Natural killer cell treated with Interleukin-12 subunit alpha and Interleukin-12 subunit beta and Interleukin-15 and Interleukin-18, amount 100 ng/mL, for 72 hours (primary cell): ENCODE measurements around the gene SHC2. TPM values are rescaled to one million over a fixed set of nuclear protein-coding genes. Genes with fewer than 3 reads are reported as not detected.
A peak's percentile ranks its signal among the peaks of the same experiment; 100 is the strongest.
"Not testable (repeated sequence)": the region's sequence is repeated elsewhere in the genome, so short reads cannot be mapped to it uniquely, and the experiment has no call there.

Experiments used
- ATAC-seq, 2 donors: fragments of 150-1000 bp; cut with Tn5 transposase in 1 of 2; sonication (Bioruptor Pico), chemical (Tn5 transposase) in 1 of 2; 2 replicates each; pipeline ENCODE4 v1.10.0; 2021
- DNase-seq: peaks from one replicate; pipeline ENCODE4 v3.0.0; 2022; ENCODE audit warnings: low spot score
- H3K27ac Mint-ChIP-seq, 2 donors: 1 replicate in 1 of 2; 2 replicates in 1 of 2; pipeline ENCODE4 v1.8.0; 2022; ENCODE audit warnings: mixed read lengths in 2 of 2, mild to moderate bottlenecking in 1 of 2, moderate library complexity in 1 of 2
- H3K27me3 Mint-ChIP-seq, 2 donors: 1 replicate in 1 of 2; 2 replicates in 1 of 2; pipeline ENCODE4 v1.8.0; 2022; ENCODE audit warnings: mixed read lengths in 2 of 2
- H3K36me3 Mint-ChIP-seq: one replicate; pipeline ENCODE4 v1.8.0; 2022; ENCODE audit warnings: mixed read lengths
- H3K4me1 Mint-ChIP-seq, 2 donors: 1 replicate in 1 of 2; 2 replicates in 1 of 2; pipeline ENCODE4 v1.8.0; 2022; ENCODE audit warnings: low read depth in 2 of 2, mixed read lengths in 2 of 2, mild to moderate bottlenecking in 1 of 2
- H3K4me3 Mint-ChIP-seq: one replicate; pipeline ENCODE4 v1.8.0; 2022; ENCODE audit warnings: mixed read lengths
- H3K9me3 Mint-ChIP-seq: 2 replicates; pipeline ENCODE4 v1.8.0; 2022; ENCODE audit warnings: mixed read lengths
- total RNA-seq, 2 donors: library from RNA; stranded (reverse); gene quantifications; one replicate each; pipeline ENCODE4 v1.2.3, GENCODE V29; 2022

Gene SHC2
- total RNA-seq, 2 donors from 2014 or later: 0.67 TPM; not detected in 1

DNA sequence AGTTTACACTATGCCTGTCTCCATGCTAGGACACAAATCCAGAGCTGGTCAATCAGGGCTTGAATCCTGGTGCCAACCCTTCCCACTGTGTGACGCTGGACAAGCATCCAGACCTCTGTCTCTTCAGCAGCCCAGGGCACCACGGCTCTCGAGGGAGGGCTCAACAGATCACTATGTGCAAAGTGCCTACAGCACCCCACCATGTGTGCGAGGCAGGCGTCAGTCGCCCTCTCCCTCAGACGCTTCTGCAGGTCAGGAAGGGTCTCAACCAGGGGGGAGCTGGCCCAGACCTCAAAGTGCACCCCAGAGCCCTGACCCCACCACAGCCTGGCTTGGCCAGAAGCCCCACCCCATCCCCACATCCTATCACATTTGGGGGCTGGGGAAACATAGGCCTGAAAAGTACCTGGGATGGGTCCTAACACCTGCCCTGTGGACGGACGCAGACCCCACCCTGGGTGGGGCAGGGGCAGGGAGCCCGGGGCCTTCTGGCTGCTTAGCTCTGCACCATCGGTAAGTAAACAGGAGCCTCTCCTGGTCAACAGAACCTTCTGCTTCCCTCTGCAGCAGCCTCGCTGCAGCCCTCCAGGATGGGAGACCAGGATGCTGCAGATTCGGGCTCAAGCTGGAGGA is 49.0 kb downstream of the SHC2 start:
- H3K27ac Mint-ChIP-seq: no peak overlapping the region
- H3K36me3 Mint-ChIP-seq: no peaks in the 10 kb centered on the region
- H3K9me3 Mint-ChIP-seq: no peaks in the 10 kb centered on the region
- H3K4me1 Mint-ChIP-seq: peaks cover 4 to 5% of the 10 kb centered on the region in 2 donors
- peaks cover 5 to 8% of the 10 kb centered on the region in 2 donors for H3K27me3 Mint-ChIP-seq
- ATAC-seq: peak in 1 of 2 donors; percentile 20
- peak; percentile 29 for DNase-seq
- H3K4me3 Mint-ChIP-seq: no peak overlapping the region

DNA sequence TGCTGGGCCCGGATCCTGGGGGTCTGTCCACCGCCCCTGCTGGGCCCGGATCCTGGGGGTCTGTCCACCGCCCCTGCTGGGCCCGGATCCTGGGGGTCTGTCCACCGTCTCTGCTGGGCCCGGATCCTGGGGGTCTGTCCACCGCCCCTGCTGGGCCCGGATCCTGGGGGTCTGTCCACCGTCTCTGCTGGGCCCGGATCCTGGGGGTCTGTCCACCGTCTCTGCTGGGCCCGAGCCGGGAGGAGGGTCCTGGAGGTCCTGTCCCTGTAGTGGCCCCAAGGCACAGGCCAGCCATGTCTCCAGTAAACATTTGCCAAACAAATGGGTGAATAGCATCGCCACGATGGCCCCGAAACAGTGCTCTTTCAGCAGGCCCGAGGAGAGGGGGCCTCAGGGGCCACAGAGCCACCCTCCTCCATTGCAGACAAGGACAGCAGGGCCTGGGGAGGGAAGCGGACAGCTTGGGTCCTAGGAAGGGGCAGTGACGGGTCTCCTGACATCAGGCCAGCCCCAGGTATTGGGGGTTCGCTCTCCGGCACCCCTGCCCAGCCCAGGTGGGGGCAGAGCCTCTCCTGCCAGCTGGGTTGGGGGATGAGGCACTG is 49.6 kb downstream of the SHC2 start:
- DNase-seq, H3K4me1 Mint-ChIP-seq, H3K4me3 Mint-ChIP-seq, H3K9me3 Mint-ChIP-seq, ATAC-seq, H3K27ac Mint-ChIP-seq, H3K36me3 Mint-ChIP-seq, H3K27me3 Mint-ChIP-seq: not testable (repeated sequence)

DNA sequence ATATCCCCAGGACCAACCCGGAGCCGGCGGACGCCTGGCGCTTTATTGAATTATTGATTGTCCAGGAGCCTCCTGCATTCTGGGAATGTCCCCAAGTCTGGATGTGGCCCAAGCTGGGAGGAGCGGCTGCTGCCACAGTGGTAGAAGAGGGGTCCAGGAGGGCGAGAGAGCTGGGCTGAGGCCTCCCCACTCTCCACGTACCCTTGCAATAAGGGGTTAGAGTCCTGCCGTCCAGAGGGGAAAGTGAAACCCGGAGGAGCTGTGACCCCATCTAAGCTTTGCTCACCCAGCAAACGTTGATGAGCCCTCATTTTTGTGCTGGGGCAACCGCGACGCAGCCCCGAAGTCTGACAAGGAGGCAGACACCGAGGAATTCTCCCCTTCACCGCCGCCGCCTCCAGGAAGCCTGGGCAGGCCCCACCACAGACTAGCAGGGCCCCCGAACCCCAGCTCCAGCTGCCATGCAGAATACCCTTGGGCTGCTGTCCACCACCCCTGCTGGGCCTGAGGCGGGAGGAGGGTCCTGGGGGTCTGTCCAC is 50.5 kb downstream of the SHC2 start:
- Mint-ChIP-seq H3K27ac (no peak overlapping the region), H3K27me3 (peaks cover 5 to 8% of the 10 kb centered on the region in 2 donors), H3K9me3 (no peaks in the 10 kb centered on the region), H3K4me3 (no peak overlapping the region), H3K4me1 (peaks cover 4 to 5% of the 10 kb centered on the region in 2 donors), H3K36me3 (no peaks in the 10 kb centered on the region)
- DNase-seq (peak; percentile 57), ATAC-seq (no peak)

- DNase-seq: peak; percentile 45
- no peak for ATAC-seq
- Mint-ChIP-seq H3K4me1 (peaks cover 4 to 5% of the 10 kb centered on the region in 2 donors), H3K9me3 (no peaks in the 10 kb centered on the region), H3K27ac (no peak overlapping the region), H3K36me3 (no peaks in the 10 kb centered on the region), H3K27me3 (peaks cover 5 to 8% of the 10 kb centered on the region in 2 donors), H3K4me3 (peak overlapping the region; percentile 76)
Observed at GRCh38 chr19:409516-410242, 51.2 kb downstream of the SHC2 start.

- Mint-ChIP-seq H3K27me3 (peaks cover 5 to 8% of the 10 kb centered on the region in 2 donors), H3K4me3 (peak within 1 kb of the TSS; percentile 76), H3K4me1 (peaks cover 4 to 5% of the 10 kb centered on the region in 2 donors), H3K36me3 (no peaks in the 10 kb centered on the region), H3K9me3 (no peaks in the 10 kb centered on the region), H3K27ac (no peak within 1 kb of the TSS)
- DNase-seq (peak; percentile 61), ATAC-seq (peak; percentile 32 to 49)
Observed at GRCh38 chr19:408902-409515, 51.8 kb downstream of the SHC2 start, which contains the start of gene C2CD4C. Gene C2CD4C (minus strand): TSS chr19:409147. CDS start chr19:408361, 786 bp downstream.

DNA sequence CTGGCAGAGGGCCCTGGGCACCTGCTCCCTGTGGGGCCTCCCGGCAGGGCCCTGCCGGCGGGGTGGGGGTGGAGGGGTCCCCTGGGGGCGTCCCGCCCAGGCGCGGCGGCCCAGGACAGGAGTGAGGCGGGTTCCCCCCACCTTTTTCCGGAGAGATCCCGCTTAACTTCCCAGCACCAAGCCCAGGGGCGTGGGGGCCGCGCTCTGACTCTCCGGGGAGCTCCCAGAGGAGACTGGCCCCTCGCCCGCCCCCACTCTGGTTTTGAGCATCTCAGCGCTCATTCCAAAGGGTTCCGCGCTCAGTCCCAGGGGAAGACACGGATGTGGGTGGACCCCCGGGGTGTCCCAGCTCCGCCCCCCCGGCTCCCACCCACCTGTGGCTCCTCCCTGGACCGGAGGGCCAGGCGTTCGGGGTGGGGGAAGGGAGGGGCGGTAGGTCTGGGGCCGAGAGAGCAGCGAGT is 52.4 kb downstream of the SHC2 start:
- no peak overlapping the region for H3K27ac Mint-ChIP-seq
- H3K4me1 Mint-ChIP-seq: peaks cover 4 to 5% of the 10 kb centered on the region in 2 donors
- no peak overlapping the region for H3K4me3 Mint-ChIP-seq
- peaks cover 5 to 8% of the 10 kb centered on the region in 2 donors for H3K27me3 Mint-ChIP-seq
- peak; percentile 59 for DNase-seq
- H3K9me3 Mint-ChIP-seq: no peaks in the 10 kb centered on the region
- ATAC-seq: no peak
- no peaks in the 10 kb centered on the region for H3K36me3 Mint-ChIP-seq

- ATAC-seq: no peak
- no peak overlapping the region for H3K4me3 Mint-ChIP-seq
- no peaks in the 10 kb centered on the region for H3K9me3 Mint-ChIP-seq
- H3K27ac Mint-ChIP-seq: no peak overlapping the region
- H3K4me1 Mint-ChIP-seq: peaks cover 4 to 5% of the 10 kb centered on the region in 2 donors
- peaks cover 5 to 11% of the 10 kb centered on the region in 2 donors for H3K27me3 Mint-ChIP-seq
- H3K36me3 Mint-ChIP-seq: no peaks in the 10 kb centered on the region
- DNase-seq: peak; percentile 62
Observed at GRCh38 chr19:407511-408440, 53.1 kb downstream of the SHC2 start.

DNA sequence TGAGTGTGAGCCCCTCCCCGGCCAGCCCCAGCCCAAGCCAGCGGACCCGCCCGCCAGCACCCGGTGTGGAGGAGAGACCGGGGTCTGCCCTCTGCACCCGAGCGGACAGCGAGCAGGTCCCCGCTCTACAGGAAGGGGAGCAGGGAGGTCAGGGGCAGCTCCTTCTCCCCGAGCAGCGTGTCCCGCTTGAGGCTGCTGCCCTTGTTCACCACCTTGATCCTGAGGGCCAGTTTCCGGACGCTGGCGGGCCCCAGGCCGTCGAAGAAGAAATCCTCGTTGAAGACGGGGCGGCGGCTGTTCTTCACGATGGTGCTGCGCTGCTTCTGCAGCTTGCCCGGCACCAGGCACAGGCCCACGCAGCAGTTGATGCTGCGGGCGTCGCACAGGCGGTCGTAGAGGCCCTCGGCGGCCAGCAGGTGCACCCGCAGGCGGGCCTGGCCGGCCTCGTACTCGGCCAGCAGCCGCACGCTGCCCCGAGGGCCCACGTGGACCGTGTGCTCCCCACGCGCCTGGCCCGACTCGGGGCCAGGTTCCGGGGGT is 53.8 kb downstream of the SHC2 start:
- DNase-seq (peak; percentile 48), ATAC-seq (no peak)
- peaks cover 4 to 5% of the 10 kb centered on the region in 2 donors for H3K4me1 Mint-ChIP-seq
- H3K36me3 Mint-ChIP-seq: no peaks in the 10 kb centered on the region
- H3K27me3 Mint-ChIP-seq: peaks cover 5 to 11% of the 10 kb centered on the region in 2 donors
- H3K4me3 Mint-ChIP-seq: no peak overlapping the region
- no peaks in the 10 kb centered on the region for H3K9me3 Mint-ChIP-seq
- no peak overlapping the region for H3K27ac Mint-ChIP-seq

GRCh38 chr19:406135-406781 is 54.6 kb downstream of the SHC2 start:
- H3K36me3 Mint-ChIP-seq: no peaks in the 10 kb centered on the region
- no peak overlapping the region for H3K4me3 Mint-ChIP-seq
- H3K27ac Mint-ChIP-seq: no peak overlapping the region
- ATAC-seq (peak in 1 of 2 donors; percentile 15), DNase-seq (no peak)
- H3K27me3 Mint-ChIP-seq: peaks cover 5 to 11% of the 10 kb centered on the region in 2 donors
- H3K4me1 Mint-ChIP-seq: peaks cover 4 to 5% of the 10 kb centered on the region in 2 donors
- H3K9me3 Mint-ChIP-seq: no peaks in the 10 kb centered on the region

GRCh38 chr19:405121-405965 is 55.5 kb downstream of the SHC2 start:
- ATAC-seq (no peak), DNase-seq (no peak)
- H3K27ac Mint-ChIP-seq: no peak overlapping the region
- H3K36me3 Mint-ChIP-seq: no peaks in the 10 kb centered on the region
- peaks cover 5 to 11% of the 10 kb centered on the region in 2 donors for H3K27me3 Mint-ChIP-seq
- H3K9me3 Mint-ChIP-seq: no peaks in the 10 kb centered on the region
- H3K4me3 Mint-ChIP-seq: no peak overlapping the region
- H3K4me1 Mint-ChIP-seq: peaks cover 4 to 5% of the 10 kb centered on the region in 2 donors

GRCh38 chr19:403221-404027 is 57.4 kb downstream of the SHC2 start:
- no peaks in the 10 kb centered on the region for H3K9me3 Mint-ChIP-seq
- H3K4me1 Mint-ChIP-seq: no peaks in the 10 kb centered on the region
- no peak overlapping the region for H3K4me3 Mint-ChIP-seq
- DNase-seq (peak; percentile 46), ATAC-seq (no peak)
- no peak overlapping the region for H3K27ac Mint-ChIP-seq
- H3K36me3 Mint-ChIP-seq: no peaks in the 10 kb centered on the region
- H3K27me3 Mint-ChIP-seq: peaks cover 0 to 3% of the 10 kb centered on the region in 2 donors
